Amniotic epithelial cell (primary cell): ENCODE measurements around the gene ABHD17B.
A peak's percentile ranks its signal among the peaks of the same experiment; 100 is the strongest.

ENCODE experiments used
- DNase-seq: peaks from one replicate; pipeline ENCODE4 v3.0.0-alpha.2; 2010; ENCODE audit warnings: low read depth

The ABHD17B gene

GRCh38 chr9:71876829-71877228 is 34.2 kb downstream of the ABHD17B start:
- no peak for DNase-seq

- no peak for DNase-seq
These were observed 34.9 kb downstream of the ABHD17B start for GRCh38 chr9:71876106-71876505.

- DNase-seq = no peak
These were observed 35.6 kb downstream of the ABHD17B start for GRCh38 chr9:71875345-71875744.

GRCh38 chr9:71863631-71864030 is 47.4 kb downstream of the ABHD17B start:
- peak; percentile 68 for DNase-seq

GRCh38 chr9:71861618-71862017 is 49.4 kb downstream of the ABHD17B start:
- DNase-seq = no peak

GRCh38 chr9:71859939-71860338 is 51.1 kb downstream of the ABHD17B start:
- DNase-seq = peak; percentile 13

- DNase-seq = peak; percentile 35
These were observed 52.2 kb downstream of the ABHD17B start for GRCh38 chr9:71858812-71859211.

- DNase-seq = no peak
These were observed 52.7 kb downstream of the ABHD17B start for GRCh38 chr9:71858102-71858798.

- no peak for DNase-seq
These were observed 53.8 kb downstream of the ABHD17B start for GRCh38 chr9:71857159-71857558.

GRCh38 chr9:71854811-71855210 is 56.2 kb downstream of the ABHD17B start:
- no peak for DNase-seq

GRCh38 chr9:71853084-71853483 is 57.9 kb downstream of the ABHD17B start:
- no peak for DNase-seq

GRCh38 chr9:71850996-71851395 is 60.0 kb downstream of the ABHD17B start:
- no peak for DNase-seq

GRCh38 chr9:71847892-71848291 is 63.1 kb downstream of the ABHD17B start:
- no peak for DNase-seq

- DNase-seq = no peak
These were observed 66.2 kb downstream of the ABHD17B start for GRCh38 chr9:71844808-71845207.

GRCh38 chr9:71839668-71840067 is 71.3 kb downstream of the ABHD17B start:
- DNase-seq = no peak

- no peak for DNase-seq
These were observed 75.4 kb downstream of the ABHD17B start for GRCh38 chr9:71835596-71835995.

GRCh38 chr9:71830929-71831328 is 80.1 kb downstream of the ABHD17B start:
- no peak for DNase-seq

GRCh38 chr9:71830153-71830552 is 80.8 kb downstream of the ABHD17B start:
- DNase-seq = no peak

GRCh38 chr9:71826279-71826678 is 84.7 kb downstream of the ABHD17B start:
- peak; percentile 10 for DNase-seq

GRCh38 chr9:71824257-71824656 is 86.7 kb downstream of the ABHD17B start:
- DNase-seq = no peak

- no peak for DNase-seq
These were observed 88.1 kb downstream of the ABHD17B start for GRCh38 chr9:71822935-71823334.

- peak; percentile 57 for DNase-seq
These were observed 88.5 kb downstream of the ABHD17B start for GRCh38 chr9:71822456-71822855.

GRCh38 chr9:71821405-71821804 is 89.6 kb downstream of the ABHD17B start:
- no peak for DNase-seq

GRCh38 chr9:71820403-71820921 is 90.5 kb downstream of the ABHD17B start:
- DNase-seq = no peak
